HG03575 (cell line): Measurements from ENCODE around the gene UBQLN4.

ENCODE experiments used
- ATAC-seq: cut with Tn5 transposase; IDR thresholded peaks from one replicate; pipeline ENCODE4 v1.9.1; 2021; ENCODE audit not compliant: unreplicated experiment, insufficient number of reproducible peaks, low FRiP score; ENCODE audit errors: extremely low read depth

Gene UBQLN4

GRCh38 chr1:155989242-155990004, 64.2 kb downstream of the UBQLN4 start:
- ATAC-seq, result no peak
